Middle frontal gyrus (tissue), 1 donor: ENCODE data around the gene BRCA2.
A peak's percentile ranks its signal among the peaks of the same experiment; 100 is the strongest.

Experiments
- DNase-seq: peaks from one replicate; pipeline ENCODE4 v3.0.0-alpha.2; 2015; ENCODE audit warnings: low spot score; ENCODE audit errors: extremely low spot score

The BRCA2 gene

DNA sequence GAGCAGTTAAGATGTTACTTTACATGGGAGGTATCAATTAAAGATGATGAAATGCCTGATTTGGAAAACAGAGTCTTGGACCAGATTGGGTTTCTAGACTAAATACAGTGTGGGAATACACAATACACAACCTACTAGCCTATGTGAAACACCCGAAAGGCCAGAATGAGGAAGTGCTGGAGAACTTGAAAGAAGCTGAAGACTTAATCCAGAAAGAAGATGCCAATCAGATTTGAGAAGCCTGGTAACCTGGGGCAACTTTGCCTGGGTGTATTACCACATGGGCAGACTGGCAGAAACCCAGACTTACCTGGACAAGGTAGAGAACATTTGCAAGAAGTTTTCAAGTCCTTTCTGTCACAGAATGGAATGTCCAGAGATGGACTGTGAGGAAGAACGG is 69.4 kb downstream of the BRCA2 start:
- DNase-seq = no peak

- no peak for DNase-seq
Measured at GRCh38 chr13:32385410-32385809, 70.1 kb downstream of the BRCA2 start.

DNA sequence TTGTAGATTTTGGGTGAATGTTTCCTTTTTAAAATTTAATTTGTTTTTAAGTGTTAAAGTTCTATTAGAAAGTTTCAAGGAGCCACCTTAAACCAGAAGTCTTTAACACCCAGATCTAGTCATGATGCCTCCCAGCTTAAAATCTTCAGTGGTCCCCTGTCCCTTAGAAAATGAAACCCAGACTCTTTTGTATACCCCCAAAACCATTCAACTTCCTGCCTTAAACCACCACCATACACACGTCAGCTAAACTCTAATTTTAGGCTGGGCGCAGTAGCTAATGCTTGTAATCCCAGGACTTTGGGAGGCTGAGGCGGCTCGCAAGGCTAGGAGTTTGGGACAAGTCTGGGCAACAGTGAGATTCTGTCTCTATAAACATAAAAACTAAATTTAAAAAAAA is 74.7 kb downstream of the BRCA2 start:
- DNase-seq = no peak

GRCh38 chr13:32390484-32390883 is 75.2 kb downstream of the BRCA2 start:
- no peak for DNase-seq

DNA sequence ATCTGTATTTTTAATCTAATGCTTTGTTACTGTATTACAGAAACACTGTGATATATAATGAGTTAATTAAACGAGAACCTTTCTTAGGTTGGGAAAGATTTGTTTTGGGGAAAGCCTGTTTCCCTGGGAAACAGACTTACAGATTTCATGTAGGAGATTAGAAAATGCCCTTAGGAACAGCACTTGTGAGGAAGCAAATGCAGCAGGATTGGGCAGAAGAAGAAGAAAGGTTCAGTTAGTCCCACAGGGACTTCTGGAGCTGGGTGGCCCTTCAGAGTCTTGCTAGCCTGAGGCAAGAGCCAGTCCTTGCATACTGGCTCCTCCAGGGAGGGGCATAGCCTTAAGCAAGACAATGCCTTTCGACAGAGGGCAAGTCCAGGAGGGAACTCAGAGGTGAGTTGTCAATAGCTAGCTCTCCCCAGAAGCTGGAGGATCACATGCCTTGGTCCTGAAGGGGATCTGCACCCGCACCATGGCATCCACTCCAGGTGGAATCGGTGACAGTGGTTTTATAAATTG is 75.9 kb downstream of the BRCA2 start:
- no peak for DNase-seq

- DNase-seq = no peak
Measured at GRCh38 chr13:32403108-32403507, 87.8 kb downstream of the BRCA2 start.

- DNase-seq = no peak
Measured at GRCh38 chr13:32407854-32408253, 92.5 kb downstream of the BRCA2 start.

DNA sequence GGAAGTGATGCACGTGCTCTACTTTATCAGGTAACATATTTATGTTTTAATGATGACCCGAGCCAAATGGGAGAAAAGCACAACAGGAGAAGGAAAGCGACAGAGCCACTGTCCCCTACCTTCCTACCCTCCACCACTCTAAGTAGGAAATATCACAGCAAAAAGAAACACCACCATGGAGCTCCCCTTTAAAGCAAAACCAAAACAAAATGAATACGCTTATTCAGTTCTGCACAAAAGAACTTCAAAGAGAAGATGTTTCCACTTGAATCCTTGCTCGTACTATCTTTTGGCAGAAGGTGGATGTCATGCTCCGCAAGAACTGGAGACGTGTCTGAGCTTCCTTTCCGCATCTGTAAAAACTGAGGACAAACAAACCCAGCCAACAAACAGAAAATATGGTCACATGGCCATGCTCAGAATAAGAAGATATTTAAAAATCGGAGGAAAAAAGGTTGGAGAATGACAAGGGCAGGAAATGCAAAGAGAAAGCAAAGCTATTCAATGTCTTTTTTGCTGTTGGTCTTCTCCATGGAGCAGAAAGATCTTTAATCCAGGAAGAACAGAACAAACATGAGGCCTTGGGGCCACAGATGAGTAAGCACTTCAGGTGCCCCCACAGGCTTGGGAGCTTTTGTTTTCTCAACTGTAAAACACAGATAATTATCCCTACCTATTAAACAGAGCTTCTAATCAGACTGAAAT is 93.1 kb downstream of the BRCA2 start:
- no peak for DNase-seq

DNA sequence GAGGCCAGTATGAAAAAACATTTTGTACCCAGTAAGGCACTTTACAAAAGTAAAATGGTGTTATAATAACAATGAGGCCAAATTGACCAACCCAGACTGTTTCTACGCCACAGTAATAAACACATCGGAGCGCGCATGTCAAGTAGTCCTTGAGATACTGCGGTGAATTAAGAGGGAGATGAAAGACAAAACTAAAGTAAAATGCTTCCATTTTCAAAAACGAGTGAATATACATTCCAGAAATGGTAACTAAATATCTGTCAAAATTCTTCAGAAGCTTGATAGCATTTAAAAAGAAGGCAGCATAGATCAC is 93.6 kb downstream of the BRCA2 start:
- no peak for DNase-seq

DNA sequence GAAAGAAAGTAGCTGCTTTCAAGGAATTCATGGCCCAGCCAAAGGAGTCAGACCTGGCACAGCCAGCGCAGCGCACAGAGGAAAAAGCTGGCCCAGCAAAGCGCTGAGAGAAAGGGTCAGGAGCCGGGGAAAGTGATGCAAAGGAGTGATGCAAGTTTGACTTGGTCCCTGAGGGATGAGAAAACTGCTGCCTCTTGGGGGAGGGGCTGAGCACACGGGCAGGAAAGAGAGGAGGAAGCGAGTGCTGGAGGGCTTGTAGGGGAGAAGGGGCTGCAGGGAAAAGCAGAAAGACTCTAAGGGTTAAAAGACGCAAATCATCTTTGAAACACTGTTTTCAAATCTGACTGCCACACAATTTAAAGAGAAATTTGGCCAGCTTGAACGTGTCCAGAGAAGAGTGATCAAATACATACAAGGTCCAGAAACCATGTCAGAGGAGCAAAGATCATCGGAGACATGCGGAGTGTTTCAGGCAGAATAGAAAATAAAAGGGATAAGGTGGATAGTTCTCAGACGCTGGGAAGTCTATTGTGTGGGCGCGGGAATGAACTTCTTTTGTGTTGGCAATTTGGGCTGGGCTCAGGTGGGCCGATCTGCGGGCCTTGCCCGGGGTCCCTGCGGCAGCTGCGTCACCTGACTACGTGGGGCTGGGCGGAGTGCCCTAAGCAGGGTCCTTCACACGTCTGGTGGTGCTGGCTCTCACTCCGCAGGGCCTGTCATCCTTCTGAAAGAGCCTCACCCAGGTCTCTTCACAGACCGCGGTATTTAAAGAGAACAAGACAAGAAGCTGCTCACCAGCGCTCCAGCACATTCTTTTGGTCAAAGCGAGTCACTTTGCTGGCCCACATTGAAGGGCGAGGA is 94.5 kb downstream of the BRCA2 start:
- DNase-seq = no peak

DNA sequence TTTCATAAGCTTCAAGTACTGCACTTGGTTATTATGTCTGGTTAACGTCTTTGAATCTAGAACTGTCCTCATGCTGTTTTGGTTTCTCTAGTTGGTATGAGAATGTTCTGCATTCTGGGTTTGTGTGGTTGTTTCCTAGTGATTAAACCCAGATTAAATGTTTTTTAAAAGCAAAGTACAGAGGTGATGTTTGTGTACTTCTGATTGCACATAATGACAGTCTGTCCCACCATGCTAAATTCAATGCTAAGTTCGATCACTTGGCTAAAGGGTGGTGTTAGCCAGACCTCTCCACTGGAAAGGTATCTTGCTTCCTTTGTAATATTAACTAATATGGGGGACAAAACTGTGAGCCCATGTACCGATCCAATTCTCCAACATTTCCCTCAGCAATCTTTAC is 98.0 kb downstream of the BRCA2 start:
- no peak for DNase-seq

DNA sequence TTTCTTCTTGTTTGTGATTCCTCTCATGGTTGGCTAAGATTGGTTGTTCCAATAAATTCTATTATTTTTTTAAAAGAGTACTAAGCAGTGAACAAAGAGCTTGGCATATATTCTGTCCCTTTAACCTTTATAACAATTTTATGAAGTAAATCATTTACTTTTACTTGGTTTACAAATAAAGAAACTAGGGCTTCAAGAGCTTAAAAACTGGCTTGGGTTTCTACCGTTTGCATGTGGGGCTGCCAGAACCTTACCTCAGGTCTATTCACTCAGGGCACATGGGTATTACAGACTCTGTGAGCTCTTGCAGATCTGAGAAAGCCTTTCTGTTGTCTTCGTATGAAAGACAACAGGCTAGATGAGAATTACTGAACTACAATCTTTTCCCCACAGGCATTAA is 99.3 kb downstream of the BRCA2 start:
- no peak for DNase-seq

DNA sequence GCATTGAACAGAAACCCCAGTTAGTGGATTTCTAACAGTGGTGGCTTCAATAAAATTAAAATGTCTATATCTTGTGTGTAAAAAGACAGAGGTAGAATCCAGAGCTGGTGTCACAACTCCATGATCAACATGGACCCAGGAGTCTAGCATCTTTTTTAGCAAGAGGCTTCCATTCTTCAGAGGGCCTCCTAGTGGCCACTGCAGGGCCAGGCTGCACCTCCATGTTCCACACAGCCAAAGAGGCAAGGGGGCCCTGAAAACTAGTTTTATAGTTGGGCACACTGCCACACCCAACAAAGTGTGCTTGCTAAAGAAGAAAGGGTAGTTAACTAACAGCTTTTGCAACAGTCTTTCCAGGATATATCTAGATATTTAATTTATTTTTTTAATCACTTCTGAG is 99.7 kb downstream of the BRCA2 start:
- no peak for DNase-seq

DNA sequence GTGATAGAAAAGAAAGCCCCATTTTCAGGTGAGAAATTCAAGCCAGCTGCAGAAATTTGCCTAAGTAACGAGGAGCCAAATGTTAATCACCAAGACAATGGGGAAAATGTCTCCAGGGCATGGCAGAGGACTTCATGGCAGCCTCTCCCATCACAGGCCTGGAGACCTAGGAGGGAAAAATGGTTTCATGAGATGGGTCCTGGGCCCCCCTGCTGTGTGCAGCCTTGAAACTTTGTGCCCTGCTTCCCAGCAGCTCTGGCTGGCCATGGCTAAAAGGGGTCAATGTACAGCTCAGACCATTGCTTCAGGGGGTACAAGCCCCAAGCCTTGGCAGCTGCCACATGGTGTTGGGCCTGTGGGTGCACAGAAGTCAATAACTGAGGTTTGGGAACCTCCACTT is 102.7 kb downstream of the BRCA2 start:
- no peak for DNase-seq

DNA sequence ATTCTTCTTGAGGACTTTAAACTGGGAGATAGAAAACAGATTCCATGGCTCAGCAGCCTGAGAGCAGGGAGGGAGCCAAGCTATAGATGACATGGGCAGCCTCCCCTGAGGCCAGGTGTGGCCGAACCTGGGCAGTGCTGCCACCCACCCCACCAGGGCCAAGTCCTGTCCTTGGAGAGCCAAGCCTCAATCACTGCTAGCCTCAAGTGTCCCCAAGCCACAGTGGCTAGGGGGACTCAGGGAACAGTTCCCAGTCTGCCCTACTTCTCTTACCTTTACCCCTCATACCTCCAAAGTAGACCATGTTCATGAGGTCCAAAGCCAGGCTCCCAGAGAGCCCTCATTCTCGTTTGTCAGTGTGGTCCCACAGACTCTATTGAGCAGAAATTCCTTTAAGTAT is 104.6 kb downstream of the BRCA2 start:
- DNase-seq = no peak

DNA sequence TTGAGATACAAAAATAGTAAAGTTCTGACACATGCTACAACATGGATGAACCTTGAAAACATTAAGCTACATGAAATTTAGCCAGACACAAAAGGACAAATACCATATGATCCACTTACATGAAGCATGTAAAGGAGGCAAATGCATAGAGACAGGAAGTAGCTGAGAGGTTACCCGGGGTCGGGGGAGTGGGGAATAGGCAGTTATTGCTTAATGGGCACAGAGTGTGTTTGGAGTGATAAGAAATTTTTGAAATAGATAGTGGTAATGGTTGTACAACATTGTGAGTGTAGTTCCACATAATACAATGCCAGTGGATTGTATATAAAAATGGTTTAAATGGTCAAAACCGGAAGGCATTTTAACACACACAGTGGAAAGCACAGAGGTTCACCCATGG is 108.3 kb downstream of the BRCA2 start:
- no peak for DNase-seq

GRCh38 chr13:32425158-32425557 is 109.8 kb downstream of the BRCA2 start:
- DNase-seq = no peak

GRCh38 chr13:32426191-32426989 is 111.1 kb downstream of the BRCA2 start:
- no peak for DNase-seq

GRCh38 chr13:32426990-32427851 is 111.9 kb downstream of the BRCA2 start:
- DNase-seq = peak; percentile 21

GRCh38 chr13:32427852-32428580 is 112.7 kb downstream of the BRCA2 start, which contains the start of gene N4BP2L1:
TSS of gene N4BP2L1 (minus strand) at chr13:32428130. CDS start at chr13:32428082, 48 bp downstream.
- DNase-seq = peak; percentile 55
